Suppressor macrophage treated with lipopolysaccharide for 4 hours (primary cell): ENCODE measurements around the gene KRTAP9-4.
"Not testable (repeated sequence)": the region's sequence is repeated elsewhere in the genome, so short reads cannot be mapped to it uniquely, and the experiment has no call there.

Experiments
- DNase-seq: peaks from one replicate; pipeline ENCODE4 v3.0.0-alpha.2; 2020

Gene KRTAP9-4

DNA sequence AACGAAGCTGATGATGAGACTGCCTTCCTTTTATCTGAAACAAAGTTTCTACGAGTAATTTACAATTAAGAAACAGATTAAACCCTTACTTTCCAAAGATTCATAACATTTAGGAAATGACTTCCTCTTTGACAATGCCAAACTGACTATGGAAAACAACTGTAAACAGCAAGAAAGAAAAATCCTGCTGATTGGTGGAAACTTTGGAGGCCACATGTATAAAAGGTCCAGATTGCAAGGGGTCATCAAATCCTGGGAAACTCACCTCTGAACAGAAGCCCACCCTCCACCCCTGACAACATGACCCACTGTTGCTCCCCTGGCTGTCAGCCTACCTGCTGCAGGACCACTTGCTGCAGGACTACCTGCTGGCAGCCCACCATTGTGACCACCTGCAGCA, 15.6 kb downstream of the KRTAP9-4 start, which contains the start of gene KRTAP9-6:
TSS of gene KRTAP9-6 (plus strand) at position 301 of the 400 bp plus-strand sequence. CDS start at position 301, 0 bp downstream.
- DNase-seq, result peak; percentile 8

- no peak for DNase-seq
Observed at GRCh38 chr17:41267711-41268110, 18.2 kb downstream of the KRTAP9-4 start.

- not testable (repeated sequence) for DNase-seq
Observed at GRCh38 chr17:41271323-41271722, 21.8 kb downstream of the KRTAP9-4 start.

- no peak for DNase-seq
Observed at GRCh38 chr17:41271858-41272257, 22.4 kb downstream of the KRTAP9-4 start.

DNA sequence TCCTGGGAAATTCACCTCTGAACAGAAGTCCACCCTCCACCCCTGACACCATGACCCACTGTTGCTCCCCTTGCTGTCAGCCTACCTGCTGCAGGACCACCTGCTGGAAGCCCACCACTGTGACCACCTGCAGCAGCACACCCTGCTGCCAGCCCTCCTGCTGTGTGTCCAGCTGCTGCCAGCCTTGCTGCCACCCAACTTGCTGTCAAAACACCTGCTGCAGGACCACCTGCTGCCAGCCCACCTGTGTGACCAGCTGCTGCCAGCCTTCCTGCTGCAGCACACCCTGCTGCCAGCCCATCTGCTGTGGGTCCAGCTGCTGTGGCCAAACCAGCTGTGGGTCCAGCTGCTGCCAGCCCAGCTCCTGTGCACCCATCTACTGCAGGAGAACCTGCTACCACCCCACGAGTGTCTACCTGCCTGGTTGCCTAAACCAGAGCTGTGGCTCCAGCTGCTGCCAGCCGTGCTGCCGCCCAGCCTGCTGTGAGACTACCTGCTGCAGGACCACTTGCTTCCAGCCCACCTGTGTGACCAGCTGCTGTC, 26.2 kb downstream of the KRTAP9-4 start, which contains the start of gene KRTAP9-7:
TSS of gene KRTAP9-7 (plus strand) at position 51 of the 543 bp plus-strand sequence. CDS start at position 51, 0 bp downstream.
- DNase-seq, result not testable (repeated sequence)

DNA sequence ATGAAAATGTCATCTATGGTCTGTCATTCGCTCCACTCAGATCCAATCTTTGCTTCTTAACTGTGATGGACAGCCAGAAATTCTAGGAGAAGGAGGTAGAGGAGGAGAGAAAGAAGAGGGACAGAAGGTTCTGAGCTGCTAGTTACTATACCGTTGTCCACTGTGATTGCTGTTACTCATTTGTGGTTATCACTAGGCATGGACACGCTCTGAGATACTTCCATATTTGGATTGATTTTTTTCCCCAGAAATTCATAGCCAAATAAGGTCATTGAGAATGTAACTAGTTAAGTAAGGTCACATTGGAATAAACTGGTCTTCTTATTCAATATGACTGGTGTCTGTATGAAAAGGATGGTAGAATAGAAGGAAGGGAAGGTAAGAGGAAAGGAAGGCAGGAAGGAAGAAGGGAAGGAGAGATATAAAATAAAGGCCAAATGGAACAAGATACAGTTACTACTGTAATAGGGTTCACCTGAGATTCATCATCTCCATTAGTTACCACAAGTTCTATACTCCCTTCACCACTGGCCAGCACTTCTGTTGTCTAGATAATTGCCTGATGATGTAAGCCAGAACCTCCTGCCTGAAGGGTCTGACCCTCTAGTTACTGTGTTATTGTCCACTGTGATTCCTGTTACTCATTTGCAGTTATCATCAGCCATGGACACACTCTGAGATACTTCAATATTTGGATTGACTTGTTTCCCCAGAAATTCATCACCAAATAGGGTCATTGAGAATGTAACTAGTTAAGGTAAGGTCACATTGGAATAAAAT, 28.9 kb downstream of the KRTAP9-4 start:
- DNase-seq, result no peak

GRCh38 chr17:41284043-41284442, 34.6 kb downstream of the KRTAP9-4 start:
- DNase-seq, result no peak

DNA sequence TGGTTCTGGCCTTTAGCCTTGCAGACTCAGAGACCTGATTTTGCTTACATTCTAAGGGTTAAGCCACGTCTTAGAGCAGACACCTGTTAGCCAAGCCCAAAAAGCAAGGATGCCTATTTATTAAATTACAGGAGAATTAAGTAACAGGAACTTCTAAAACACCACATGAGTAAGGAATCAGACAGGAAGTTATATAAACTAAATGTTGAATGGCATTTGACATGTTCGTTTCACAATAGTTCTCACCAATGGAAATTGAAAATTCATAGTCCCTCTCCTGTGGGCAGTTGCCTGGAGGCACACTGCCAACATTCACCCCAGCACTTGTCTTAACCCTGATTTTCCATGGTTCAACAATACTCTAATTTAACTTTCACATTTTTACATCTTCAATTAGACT, 35.1 kb downstream of the KRTAP9-4 start:
- DNase-seq, result peak; percentile 35

- DNase-seq, result no peak
Observed at GRCh38 chr17:41287050-41287449, 37.6 kb downstream of the KRTAP9-4 start.

- no peak for DNase-seq
Observed at GRCh38 chr17:41294016-41294415, 44.5 kb downstream of the KRTAP9-4 start.

- no peak for DNase-seq
Observed at GRCh38 chr17:41296846-41297245, 47.4 kb downstream of the KRTAP9-4 start.

GRCh38 chr17:41298458-41299135, 49.1 kb downstream of the KRTAP9-4 start:
- no peak for DNase-seq
